HepG2 (cell line): Measurements from ENCODE around the gene KCNMA1. TPM values are rescaled to one million over a fixed set of nuclear protein-coding genes. Genes with fewer than 3 reads are reported as not detected.

ENCODE experiments used
- ATAC-seq: fragments of 200-7000 bp; cut with Tn5 transposase; 3 replicates; pipeline ENCODE4 v1.9.1; 2020; ENCODE audit warnings: mild to moderate bottlenecking, moderate library complexity
- BruUV-seq: library from RNA; stranded (reverse); fragments of 400-500 nt; replicated peaks from 2 replicates; lab custom pipeline; 2021; lab: Mats Ljungman, UMichigan
- CTCF ChIA-PET: fragments of 300-600 bp; formaldehyde crosslinking; extraction: SDS; loops from one replicate; lab custom pipeline; 2021; ENCODE audit warnings: low total read pairs, inconsistent platforms, low intra/inter-chr PET ratio; lab: Yijun Ruan, JAX
- POLR2A ChIA-PET: fragments of 350-600 bp; sonication (Branson Sonifier 250); formaldehyde crosslinking; loops from one replicate; lab custom pipeline; 2020; ENCODE audit warnings: antibody characterized with exemption, inconsistent platforms; lab: Yijun Ruan, JAX
- DNase-seq: peaks from one replicate; pipeline ENCODE4 v3.0.0-alpha.2; 2015; ENCODE audit warnings: low spot score
- FAIRE-seq: peaks from 3 replicates; lab custom pipeline; 2011; peaks lifted over from hg19 to GRCh38; lab: Jason Lieb, UNC
- H2AFZ ChIP-seq: one replicate; pipeline ENCODE4 v1.6.1; 2011; ENCODE audit warnings: low read length, inconsistent platforms
- H3K27ac ChIP-seq: fragments of 300-600 bp; 3 replicates; pipeline ENCODE4 v1.8.0; 2011; ENCODE audit warnings: mixed run types, mild to moderate bottlenecking, mixed read lengths, low read length, inconsistent platforms; ENCODE audit not compliant: insufficient read depth; ENCODE audit errors: extremely low read length
- H3K27me3 ChIP-seq, 2 experiments: fragments of 200-600 bp in 1 of 2; 2 replicates in 1 of 2; 3 replicates in 1 of 2; pipeline versions ENCODE4 v1.6.0 to v1.8.0; 2011; ENCODE audit warnings: low read length in 2 of 2, mild to moderate bottlenecking in 2 of 2, moderate library complexity in 2 of 2, inconsistent platforms in 1 of 2; ENCODE audit not compliant: insufficient read depth in 2 of 2, control insufficient read depth in 1 of 2
- H3K36me3 ChIP-seq, 2 experiments: fragments of 200-600 bp in 1 of 2; replicated peaks in 1 of 2; 2 replicates in 1 of 2; 3 replicates in 1 of 2; pipeline versions ENCODE4 v1.5.1 to v1.8.0; 2011; ENCODE audit warnings: low read length in 2 of 2, inconsistent platforms in 1 of 2; ENCODE audit not compliant: insufficient read depth in 2 of 2, control insufficient read depth in 1 of 2
- H3K4me1 ChIP-seq: 2 replicates; pipeline ENCODE4 v1.5.1; 2012; ENCODE audit warnings: low read length, inconsistent platforms; ENCODE audit not compliant: insufficient read depth
- H3K4me2 ChIP-seq: 2 replicates; pipeline ENCODE4 v1.6.0; 2011; ENCODE audit warnings: low read depth, low read length, inconsistent platforms
- H3K4me3 ChIP-seq, 3 experiments: fragments of 200-600 bp in 1 of 3; sonication (generic), shearing (Covaris generic) in 1 of 3; replicated peaks in 1 of 3; 2 replicates each; pipeline ENCODE4 v1.5.1; 2011 to 2016; ENCODE audit warnings: low read length in 3 of 3, inconsistent platforms in 2 of 3, low read depth in 2 of 3, mild to moderate bottlenecking in 2 of 3, control low read depth in 1 of 3, mixed read lengths in 1 of 3; ENCODE audit not compliant: insufficient read depth in 1 of 3
- H3K79me2 ChIP-seq: one replicate; pipeline ENCODE4 v1.6.1; 2011; ENCODE audit warnings: low read length, inconsistent platforms; ENCODE audit not compliant: insufficient read depth
- H3K9ac ChIP-seq: 2 replicates; pipeline ENCODE4 v1.6.0; 2011; ENCODE audit warnings: mild to moderate bottlenecking, low read depth, low read length, inconsistent platforms; ENCODE audit not compliant: insufficient read depth
- H3K9me3 ChIP-seq: 2 replicates; pipeline ENCODE4 v1.5.1; 2012; ENCODE audit warnings: mild to moderate bottlenecking, low read length
- H4K20me1 ChIP-seq: 2 replicates; pipeline ENCODE4 v1.6.0; 2011; ENCODE audit warnings: inconsistent platforms, mild to moderate bottlenecking, low read length, moderate library complexity; ENCODE audit not compliant: insufficient read depth
- FOXO1 ChIP-seq: sonication (generic); formaldehyde crosslinking; IDR thresholded peaks from 2 replicates; pipeline ENCODE4 v1.4.0; 2020; ENCODE audit warnings: missing genetic modification reagents
- GABPB1 ChIP-seq: IDR thresholded peaks from 2 replicates; pipeline ENCODE4 v1.6.1; 2016; ENCODE audit warnings: mild to moderate bottlenecking, missing genetic modification reagents, moderate library complexity, missing compliant biosample characterization
- HDAC6 ChIP-seq: fragments of 200-600 bp; sonication (generic); IDR thresholded peaks from 2 replicates; pipeline ENCODE4 v1.7.0; 2017; ENCODE audit warnings: mild to moderate bottlenecking, antibody characterized with exemption, low read length, low read depth
- MTF2 ChIP-seq: sonication (generic); formaldehyde crosslinking; IDR thresholded peaks from 2 replicates; pipeline ENCODE4 v1.5.0; 2020; ENCODE audit warnings: missing genetic modification reagents, borderline replicate concordance
- NCOR1 ChIP-seq: fragments of 200-600 bp; sonication (generic); IDR thresholded peaks from 2 replicates; pipeline ENCODE4 v1.7.0; 2017; ENCODE audit warnings: antibody characterized with exemption, low read length, borderline replicate concordance
- SMAD1 ChIP-seq: sonication (generic); formaldehyde crosslinking; IDR thresholded peaks from 2 replicates; pipeline ENCODE4 v1.4.0; 2020; ENCODE audit warnings: missing genetic modification reagents, low read depth, mild to moderate bottlenecking, borderline replicate concordance
- SMAD3 ChIP-seq: sonication (generic); formaldehyde crosslinking; IDR thresholded peaks from 2 replicates; pipeline ENCODE4 v1.4.0; 2020; ENCODE audit warnings: missing genetic modification reagents
- ZMYM3 ChIP-seq: sonication (generic); formaldehyde crosslinking; IDR thresholded peaks from 2 replicates; pipeline ENCODE4 v1.5.1; 2020; ENCODE audit warnings: mild to moderate bottlenecking, missing genetic modification reagents
- ZNF280B ChIP-seq: sonication (generic); formaldehyde crosslinking; IDR thresholded peaks from 2 replicates; pipeline ENCODE4 v1.5.0; 2020; ENCODE audit warnings: missing genetic modification reagents, mild to moderate bottlenecking, borderline replicate concordance
- ZNF615 ChIP-seq: sonication (generic); formaldehyde crosslinking; IDR thresholded peaks from 2 replicates; pipeline ENCODE4 v1.5.0; 2020; ENCODE audit warnings: mild to moderate bottlenecking, missing genetic modification reagents, borderline replicate concordance
- ZNF781 ChIP-seq: sonication (generic); formaldehyde crosslinking; IDR thresholded peaks from 2 replicates; pipeline ENCODE4 v1.5.1; 2020; ENCODE audit warnings: borderline replicate concordance, mild to moderate bottlenecking, missing genetic modification reagents; ENCODE audit errors: not compliant biosample characterization
- ZNF850 ChIP-seq: sonication (generic); formaldehyde crosslinking; conservative IDR thresholded peaks from 2 replicates; pipeline ENCODE4 v1.9.0; 2021; ENCODE audit warnings: mild to moderate bottlenecking, missing genetic modification reagents
- ZSCAN5A ChIP-seq: sonication (generic); formaldehyde crosslinking; IDR thresholded peaks from 2 replicates; pipeline ENCODE4 v1.8.0; 2022; ENCODE audit warnings: mild to moderate bottlenecking, missing genetic modification reagents, borderline replicate concordance
- WGBS: methylation state at CpG from one replicate; pipeline ENCODE4 v1.1.6; 2017; ENCODE audit warnings: low lambda C conversion rate; 5-methylcytosine and 5-hydroxymethylcytosine counted together
- in situ Hi-C: cut with HindIII; loops from 2 replicates; pipeline ENCODE4 v1.10.0; 2017; ENCODE audit warnings: low pct_unique_long_range_greater_than_20kb; ENCODE audit not compliant: extremely low pct_ligation_motif_present
- intact Hi-C: fragments of 100-400 bp; cut with micrococcal nuclease; formaldehyde crosslinking; loops from one replicate; pipeline ENCODE4 v1.10.0; 2022; ENCODE audit not compliant: unreplicated experiment
- polyA plus RNA-seq, 8 experiments: library from polyadenylated mRNA; depleted of rRNA in 3 of 8; stranded (reverse) in 7 of 8; unstranded in 1 of 8; fragments of >200 nt; fragmentation: Illumina TruSeq in 4 of 8; extraction: Trizol in 4 of 8; gene quantifications; 2 replicates each; pipeline versions ENCODE4 v1.2.1 to v1.2.3, GENCODE V29; 2011 to 2016; ENCODE audit warnings: low read depth in 4 of 8, missing spikeins in 1 of 8, mixed read lengths in 1 of 8; ENCODE audit not compliant: insufficient read depth in 1 of 8
- total RNA-seq, 5 experiments: library from RNA; depleted of rRNA; stranded (reverse); fragments of >200 nt; fragmentation: Illumina TruSeq; extraction: Trizol; gene quantifications; 2 replicates each; pipeline ENCODE4 v1.2.3, GENCODE V29; 2016; ENCODE audit warnings: low read depth in 1 of 5

KCNMA1 gene
- total and polyA plus RNA-seq, 2 of the 13 experiments (the other 11 are each of a cell fraction or from before 2014, with no cell fraction given) = 0.02 TPM; not detected in 1

GRCh38 chr10:77031531-77032187, 605.9 kb downstream of the KCNMA1 start:
- TF ChIP-seq NCOR1 = no peak
- no peak for TF ChIP-seq ZNF280B
- TF ChIP-seq HDAC6 = no peak
- no peak for TF ChIP-seq SMAD1 (CRISPR knock-in tag)
- TF ChIP-seq ZMYM3 (CRISPR knock-in tag) = no peak
- no peak for TF ChIP-seq ZNF781 (CRISPR knock-in tag)
- TF ChIP-seq SMAD3 = no peak
- no peak for TF ChIP-seq FOXO1 (CRISPR knock-in tag)
- no peak for TF ChIP-seq ZNF615 (CRISPR knock-in tag)
- TF ChIP-seq MTF2 = no peak
- no peak for TF ChIP-seq ZNF850 (CRISPR knock-in tag)
- no peak for TF ChIP-seq GABPB1
- no peak for TF ChIP-seq ZSCAN5A (CRISPR knock-in tag)
- TF ChIP-seq, all 625 proteins: peak for 0
- intact Hi-C loops = no loop called here
- no peaks in the 10 kb centered on the region for H3K4me1 ChIP-seq
- H3K9me3 ChIP-seq = no peaks in the 10 kb centered on the region
- FAIRE-seq = no peak
- POLR2A ChIA-PET = no interaction called here
- no peaks in the 10 kb centered on the region for H3K36me3 ChIP-seq
- no peaks in the 10 kb centered on the region for H3K79me2 ChIP-seq
- no peak overlapping the region for H3K27ac ChIP-seq
- no TSS peak for BruUV-seq
- peak; percentile 18 for DNase-seq
- CTCF ChIA-PET = no interaction called here
- H3K9ac ChIP-seq = no peak overlapping the region
- 0 out of 5 replicates have a peak, but pooled peaks cover 0 to 4% of the 10 kb centered on the region in 2 experiments for H3K27me3 ChIP-seq
- H2AFZ ChIP-seq = no peak overlapping the region
- peak; percentile 70 for ATAC-seq
- no peaks in the 10 kb centered on the region for H4K20me1 ChIP-seq
- in situ Hi-C loops = no loop called here
- WGBS = 0% methylated on average over 1 of the region's 1 CpG
- no peak overlapping the region for H3K4me2 ChIP-seq
- no peak overlapping the region for H3K4me3 ChIP-seq
